GM13977 (cell line): ENCODE measurements around the gene DHH.
"Not testable (repeated sequence)": the region's sequence is repeated elsewhere in the genome, so short reads cannot be mapped to it uniquely, and the experiment has no call there.

Experiments
- DNase-seq: peaks from one replicate; pipeline ENCODE4 v3.0.0; 2012; ENCODE audit warnings: low spot score
- CTCF ChIP-seq: IDR thresholded peaks from 2 replicates; pipeline ENCODE4 v1.5.1; 2012; ENCODE audit warnings: mild to moderate bottlenecking, control low read depth; ENCODE audit not compliant: insufficient read depth; ENCODE audit errors: extremely low read depth, missing control alignments
- in situ Hi-C: fragments of 300-500 bp; cut with MboI; formaldehyde crosslinking; loops from one replicate; pipeline ENCODE4 v1.12.0; 2022; ENCODE audit warnings: low sequenced_read_pairs, low pct_unique_long_range_greater_than_20kb, mixed read lengths, inconsistent platforms; ENCODE audit not compliant: unreplicated experiment

DHH gene

GRCh38 chr12:49094160-49094974 is at the start of gene DHH:
DHH (minus strand) TSS chr12:49094801; CDS start chr12:49094512, 289 bp downstream.
- in situ Hi-C loops: no loop called here
- no peak for DNase-seq
- TF ChIP-seq CTCF: no peak

GRCh38 chr12:49144384-49144783 is 49.8 kb upstream of the DHH start:
- in situ Hi-C loops: no loop called here
- TF ChIP-seq CTCF: no peak
- no peak for DNase-seq

- DNase-seq: no peak
- no peak for TF ChIP-seq CTCF
- in situ Hi-C loops: no loop called here
These were observed 44.4 kb upstream of the DHH start for GRCh38 chr12:49138999-49139398.

GRCh38 chr12:49138587-49138986 is 44.0 kb upstream of the DHH start:
- in situ Hi-C loops: no loop called here
- TF ChIP-seq CTCF: no peak
- DNase-seq: no peak

- in situ Hi-C loops: no loop called here
- no peak for DNase-seq
- no peak for TF ChIP-seq CTCF
These were observed 42.9 kb upstream of the DHH start for GRCh38 chr12:49137476-49137875.

- DNase-seq, in situ Hi-C loops: not testable (repeated sequence)
These were observed 42.4 kb upstream of the DHH start for GRCh38 chr12:49136997-49137396.

- TF ChIP-seq CTCF: no peak
- no peak for DNase-seq
- in situ Hi-C loops: no loop called here
These were observed 39.0 kb upstream of the DHH start for GRCh38 chr12:49133590-49133989.
